K562 (cell line): ENCODE results near the gene MPHOSPH8. TPM values are rescaled to one million over a fixed set of nuclear protein-coding genes. Genes with fewer than 3 reads are reported as not detected.

ENCODE experiments used
- polyA plus RNA-seq, 8 experiments: library from polyadenylated mRNA; depleted of rRNA in 4 of 8; stranded (reverse) in 5 of 8; unstranded in 3 of 8; fragments of >200 nt; fragmentation: Nextera tagmentation in 2 of 8; fragmentation: Illumina TruSeq in 1 of 8; extraction: Ambion mirVana in 2 of 8; extraction: Trizol in 1 of 8; gene quantifications; 2 replicates each; pipeline versions ENCODE4 v1.2.1 to v1.2.3, GENCODE V29; 2011 to 2014; ENCODE audit warnings: inconsistent platforms in 1 of 8, missing spikeins in 1 of 8
- total RNA-seq, 7 experiments: library from RNA; depleted of rRNA in 6 of 7; stranded (reverse); fragments of >200 nt in 6 of 7; fragmentation: Illumina TruSeq in 2 of 7; extraction: Trizol in 2 of 7; gene quantifications; 2 replicates each; pipeline versions ENCODE4 v1.2.1 to v1.2.3, GENCODE V29; 2011 to 2021; ENCODE audit warnings: low replicate concordance in 1 of 7
- TF ChIP-seq, protein P1 (sequence below): fragments of 450-650 bp; formaldehyde crosslinking; IDR thresholded peaks from 2 replicates; pipeline ENCODE4 v1.4.0; 2020; ENCODE audit warnings: mild to moderate bottlenecking, mixed read lengths
- TF ChIP-seq, protein P2 (sequence below): sonication (generic); formaldehyde crosslinking; IDR thresholded peaks from 2 replicates; pipeline ENCODE4 v1.8.0; 2022; ENCODE audit warnings: mild to moderate bottlenecking, missing genetic modification reagents
- TF ChIP-seq, protein P3 (sequence below): fragments of 250-450 bp; sonication (Bioruptor Pico); IDR thresholded peaks from 2 replicates; pipeline ENCODE4 v1.9.0; 2021; ENCODE audit warnings: mild to moderate bottlenecking
- TF ChIP-seq, protein P4 (sequence below), 2 experiments: fragments of 450-650 bp in 1 of 2; sonication (generic) in 1 of 2; formaldehyde crosslinking in 1 of 2; IDR thresholded peaks in 1 of 2; conservative IDR thresholded peaks in 1 of 2; 2 replicates each; pipeline versions ENCODE4 v1.6.1 to v1.8.1; 2016 to 2023; ENCODE audit warnings: mild to moderate bottlenecking in 2 of 2, moderate library complexity in 2 of 2, inconsistent platforms in 1 of 2, missing genetic modification reagents in 1 of 2
- TF ChIP-seq, protein P5 (sequence below): fragments of 450-650 bp; IDR thresholded peaks from 2 replicates; pipeline ENCODE4 v1.6.1; 2017; ENCODE audit warnings: mild to moderate bottlenecking, moderate library complexity

The MPHOSPH8 gene
- total and polyA plus RNA-seq, 9 of the 15 experiments (the other 6 are each of a cell fraction or from before 2014, with no cell fraction given), result 10.3 to 24.8 (median 16.6) TPM

DNA sequence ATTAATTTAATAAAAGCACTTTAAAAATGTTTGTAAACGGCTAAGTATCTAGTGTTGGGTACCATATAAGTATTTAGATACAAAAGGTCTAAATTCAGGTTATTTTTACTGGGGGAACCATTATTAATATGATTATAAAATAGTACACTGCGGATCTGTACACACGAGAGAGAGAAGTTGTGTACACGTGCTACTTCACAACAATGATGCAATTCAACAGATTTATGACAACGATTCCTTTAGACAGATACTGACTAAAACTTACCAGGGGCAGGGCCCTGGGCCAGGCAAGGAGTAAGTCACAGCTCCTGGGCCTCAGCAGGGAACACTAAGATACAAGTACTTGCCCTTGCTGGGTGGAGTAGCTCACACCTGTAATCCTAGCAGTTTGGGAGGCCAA, 43.0 kb upstream of the MPHOSPH8 start (continued):
- TF ChIP-seq, protein P1, sequence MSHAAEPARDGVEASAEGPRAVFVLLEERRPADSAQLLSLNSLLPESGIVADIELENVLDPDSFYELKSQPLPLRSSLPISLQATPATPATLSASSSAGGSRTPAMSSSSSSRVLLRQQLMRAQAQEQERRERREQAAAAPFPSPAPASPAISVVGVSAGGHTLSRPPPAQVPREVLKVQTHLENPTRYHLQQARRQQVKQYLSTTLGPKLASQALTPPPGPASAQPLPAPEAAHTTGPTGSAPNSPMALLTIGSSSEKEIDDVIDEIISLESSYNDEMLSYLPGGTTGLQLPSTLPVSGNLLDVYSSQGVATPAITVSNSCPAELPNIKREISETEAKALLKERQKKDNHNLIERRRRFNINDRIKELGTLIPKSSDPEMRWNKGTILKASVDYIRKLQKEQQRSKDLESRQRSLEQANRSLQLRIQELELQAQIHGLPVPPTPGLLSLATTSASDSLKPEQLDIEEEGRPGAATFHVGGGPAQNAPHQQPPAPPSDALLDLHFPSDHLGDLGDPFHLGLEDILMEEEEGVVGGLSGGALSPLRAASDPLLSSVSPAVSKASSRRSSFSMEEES (CRISPR knock-in tag), result no peak
- TF ChIP-seq, protein P2, sequence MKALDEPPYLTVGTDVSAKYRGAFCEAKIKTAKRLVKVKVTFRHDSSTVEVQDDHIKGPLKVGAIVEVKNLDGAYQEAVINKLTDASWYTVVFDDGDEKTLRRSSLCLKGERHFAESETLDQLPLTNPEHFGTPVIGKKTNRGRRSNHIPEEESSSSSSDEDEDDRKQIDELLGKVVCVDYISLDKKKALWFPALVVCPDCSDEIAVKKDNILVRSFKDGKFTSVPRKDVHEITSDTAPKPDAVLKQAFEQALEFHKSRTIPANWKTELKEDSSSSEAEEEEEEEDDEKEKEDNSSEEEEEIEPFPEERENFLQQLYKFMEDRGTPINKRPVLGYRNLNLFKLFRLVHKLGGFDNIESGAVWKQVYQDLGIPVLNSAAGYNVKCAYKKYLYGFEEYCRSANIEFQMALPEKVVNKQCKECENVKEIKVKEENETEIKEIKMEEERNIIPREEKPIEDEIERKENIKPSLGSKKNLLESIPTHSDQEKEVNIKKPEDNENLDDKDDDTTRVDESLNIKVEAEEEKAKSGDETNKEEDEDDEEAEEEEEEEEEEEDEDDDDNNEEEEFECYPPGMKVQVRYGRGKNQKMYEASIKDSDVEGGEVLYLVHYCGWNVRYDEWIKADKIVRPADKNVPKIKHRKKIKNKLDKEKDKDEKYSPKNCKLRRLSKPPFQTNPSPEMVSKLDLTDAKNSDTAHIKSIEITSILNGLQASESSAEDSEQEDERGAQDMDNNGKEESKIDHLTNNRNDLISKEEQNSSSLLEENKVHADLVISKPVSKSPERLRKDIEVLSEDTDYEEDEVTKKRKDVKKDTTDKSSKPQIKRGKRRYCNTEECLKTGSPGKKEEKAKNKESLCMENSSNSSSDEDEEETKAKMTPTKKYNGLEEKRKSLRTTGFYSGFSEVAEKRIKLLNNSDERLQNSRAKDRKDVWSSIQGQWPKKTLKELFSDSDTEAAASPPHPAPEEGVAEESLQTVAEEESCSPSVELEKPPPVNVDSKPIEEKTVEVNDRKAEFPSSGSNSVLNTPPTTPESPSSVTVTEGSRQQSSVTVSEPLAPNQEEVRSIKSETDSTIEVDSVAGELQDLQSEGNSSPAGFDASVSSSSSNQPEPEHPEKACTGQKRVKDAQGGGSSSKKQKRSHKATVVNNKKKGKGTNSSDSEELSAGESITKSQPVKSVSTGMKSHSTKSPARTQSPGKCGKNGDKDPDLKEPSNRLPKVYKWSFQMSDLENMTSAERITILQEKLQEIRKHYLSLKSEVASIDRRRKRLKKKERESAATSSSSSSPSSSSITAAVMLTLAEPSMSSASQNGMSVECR (CRISPR knock-in tag), result no peak
- TF ChIP-seq, protein P3, sequence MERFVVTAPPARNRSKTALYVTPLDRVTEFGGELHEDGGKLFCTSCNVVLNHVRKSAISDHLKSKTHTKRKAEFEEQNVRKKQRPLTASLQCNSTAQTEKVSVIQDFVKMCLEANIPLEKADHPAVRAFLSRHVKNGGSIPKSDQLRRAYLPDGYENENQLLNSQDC (CRISPR knock-in tag), result no peak
- TF ChIP-seq, protein P4, sequence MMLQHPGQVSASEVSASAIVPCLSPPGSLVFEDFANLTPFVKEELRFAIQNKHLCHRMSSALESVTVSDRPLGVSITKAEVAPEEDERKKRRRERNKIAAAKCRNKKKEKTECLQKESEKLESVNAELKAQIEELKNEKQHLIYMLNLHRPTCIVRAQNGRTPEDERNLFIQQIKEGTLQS (IDR thresholded peaks at IDR 0.05), result peak; percentile 59
- TF ChIP-seq, protein P4 (CRISPR knock-in tag; conservative IDR thresholded peaks at IDR 0.05), result no peak
- TF ChIP-seq, protein P5, sequence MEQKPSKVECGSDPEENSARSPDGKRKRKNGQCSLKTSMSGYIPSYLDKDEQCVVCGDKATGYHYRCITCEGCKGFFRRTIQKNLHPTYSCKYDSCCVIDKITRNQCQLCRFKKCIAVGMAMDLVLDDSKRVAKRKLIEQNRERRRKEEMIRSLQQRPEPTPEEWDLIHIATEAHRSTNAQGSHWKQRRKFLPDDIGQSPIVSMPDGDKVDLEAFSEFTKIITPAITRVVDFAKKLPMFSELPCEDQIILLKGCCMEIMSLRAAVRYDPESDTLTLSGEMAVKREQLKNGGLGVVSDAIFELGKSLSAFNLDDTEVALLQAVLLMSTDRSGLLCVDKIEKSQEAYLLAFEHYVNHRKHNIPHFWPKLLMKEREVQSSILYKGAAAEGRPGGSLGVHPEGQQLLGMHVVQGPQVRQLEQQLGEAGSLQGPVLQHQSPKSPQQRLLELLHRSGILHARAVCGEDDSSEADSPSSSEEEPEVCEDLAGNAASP, result no peak
